ENCODE results near the gene TMEM72.

The TMEM72 gene

DNA sequence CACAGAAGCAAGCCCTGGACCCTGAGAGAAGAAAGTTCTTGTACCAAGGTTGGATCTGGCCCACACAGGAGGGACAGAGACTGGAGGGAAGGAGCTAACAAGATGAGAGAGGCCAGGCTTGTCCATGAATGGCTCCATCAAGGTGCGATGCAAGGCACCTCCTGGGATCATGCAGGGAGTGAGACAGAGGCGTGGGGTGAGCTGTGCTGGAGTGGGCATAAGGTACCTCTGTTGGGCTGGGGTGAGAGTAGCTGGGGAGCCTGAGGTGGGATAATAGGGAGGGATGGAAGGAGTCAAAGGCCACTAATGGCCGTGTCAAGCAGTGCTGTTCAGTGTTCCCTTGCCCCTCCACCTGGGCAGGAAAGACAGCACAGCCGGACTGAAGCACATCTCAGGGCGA lies 9.9 kb downstream of the TMEM72 start:
- DNase-seq (ENCODE audit: low read depth): no peak

DNA sequence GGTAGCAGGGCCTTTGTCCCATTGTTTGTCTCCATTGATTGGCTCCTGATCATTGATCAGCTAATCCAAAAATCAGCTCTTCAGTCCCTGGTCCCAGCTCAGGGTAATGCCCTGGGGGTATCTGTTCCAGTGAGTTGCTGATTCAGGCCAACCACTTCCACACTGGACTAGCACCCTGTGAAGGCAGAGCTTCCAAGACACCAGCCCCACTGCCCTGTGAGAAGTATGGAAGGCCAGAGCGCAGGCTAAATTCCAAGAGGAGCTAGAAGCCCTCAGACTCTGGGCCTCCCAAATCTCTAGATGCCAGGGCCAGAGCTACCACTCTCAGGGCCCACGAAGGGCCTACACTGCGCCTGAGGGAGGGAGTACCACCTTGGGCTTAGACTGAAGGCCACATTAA lies 10.4 kb downstream of the TMEM72 start:
- no peak for DNase-seq (ENCODE audit: low read depth)

DNA sequence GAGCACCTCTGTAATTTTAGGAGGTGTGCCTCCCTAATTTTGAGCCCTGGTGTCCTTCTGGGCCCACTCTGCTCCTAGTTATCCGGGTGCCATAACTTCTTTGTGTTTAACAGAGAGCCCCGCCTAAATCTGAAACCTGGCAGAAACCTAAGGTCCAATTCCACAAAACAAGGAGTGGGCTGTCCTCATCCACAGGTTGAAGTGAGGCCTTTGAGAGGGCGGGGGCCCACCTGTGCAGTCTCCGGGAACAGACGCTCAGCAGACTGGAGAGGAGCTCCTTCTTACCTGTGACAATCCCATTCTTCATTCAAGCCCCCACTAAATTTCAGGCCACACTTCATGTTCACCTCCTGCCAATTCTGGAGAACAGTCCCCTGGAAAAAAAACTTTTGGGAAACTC lies 10.9 kb downstream of the TMEM72 start:
- no peak for DNase-seq (ENCODE audit: low read depth)

DNA sequence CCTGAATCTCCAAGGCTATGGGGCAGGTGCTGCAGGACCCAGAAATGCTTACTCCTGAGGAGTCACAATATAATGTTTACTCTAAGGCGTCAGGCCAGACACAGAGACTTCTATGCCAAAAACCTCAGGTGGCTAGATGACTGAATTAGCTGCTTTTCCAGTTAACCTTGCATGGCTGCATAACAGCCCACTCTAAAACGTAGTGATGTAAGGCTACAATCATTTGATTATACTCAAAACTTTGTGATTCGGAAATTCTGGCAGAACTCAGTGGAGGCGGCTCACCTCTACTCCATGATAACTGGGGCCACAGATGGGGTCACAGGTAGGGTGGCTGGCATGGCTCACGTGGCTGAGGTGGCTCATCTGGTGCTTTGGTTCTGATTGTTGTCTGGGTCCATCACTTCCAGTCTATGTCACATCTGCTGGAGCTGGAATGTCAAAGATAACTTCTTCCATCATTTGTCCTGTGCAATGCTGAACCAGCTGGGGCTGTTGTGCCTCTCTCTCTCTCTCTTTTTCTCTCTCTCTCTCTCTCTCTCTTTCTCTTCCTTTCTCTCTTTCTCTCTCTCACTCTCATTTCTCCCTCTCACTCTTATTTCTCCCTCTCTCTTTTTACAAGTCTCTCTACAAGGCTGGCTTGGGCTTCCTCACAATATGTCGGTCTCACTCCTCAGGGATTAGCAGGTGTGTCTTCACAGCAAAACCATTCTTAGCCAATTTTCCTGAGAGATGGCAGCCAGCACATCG lies 11.8 kb downstream of the TMEM72 start:
- no peak for DNase-seq (ENCODE audit: low read depth)

DNA sequence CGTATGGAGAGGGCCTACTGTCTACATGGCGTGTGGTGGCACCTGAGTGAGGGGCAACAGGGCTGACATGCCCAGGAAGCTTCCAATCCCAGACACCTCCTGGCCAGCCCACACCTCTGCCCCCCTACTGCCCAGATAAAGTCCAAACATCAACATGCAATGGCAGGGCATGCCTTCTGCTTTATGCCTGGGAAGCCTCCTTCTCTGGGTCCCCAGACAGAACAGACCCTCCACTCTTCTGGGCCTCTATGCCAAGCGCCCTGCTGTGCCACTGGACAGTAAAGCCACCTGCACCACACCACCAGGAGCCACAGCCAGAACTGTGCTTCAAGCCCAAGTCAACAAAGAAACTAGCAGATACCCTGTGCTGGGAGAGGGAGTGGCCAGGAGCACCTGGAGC lies 12.5 kb downstream of the TMEM72 start:
- DNase-seq (ENCODE audit: low read depth): no peak

DNA sequence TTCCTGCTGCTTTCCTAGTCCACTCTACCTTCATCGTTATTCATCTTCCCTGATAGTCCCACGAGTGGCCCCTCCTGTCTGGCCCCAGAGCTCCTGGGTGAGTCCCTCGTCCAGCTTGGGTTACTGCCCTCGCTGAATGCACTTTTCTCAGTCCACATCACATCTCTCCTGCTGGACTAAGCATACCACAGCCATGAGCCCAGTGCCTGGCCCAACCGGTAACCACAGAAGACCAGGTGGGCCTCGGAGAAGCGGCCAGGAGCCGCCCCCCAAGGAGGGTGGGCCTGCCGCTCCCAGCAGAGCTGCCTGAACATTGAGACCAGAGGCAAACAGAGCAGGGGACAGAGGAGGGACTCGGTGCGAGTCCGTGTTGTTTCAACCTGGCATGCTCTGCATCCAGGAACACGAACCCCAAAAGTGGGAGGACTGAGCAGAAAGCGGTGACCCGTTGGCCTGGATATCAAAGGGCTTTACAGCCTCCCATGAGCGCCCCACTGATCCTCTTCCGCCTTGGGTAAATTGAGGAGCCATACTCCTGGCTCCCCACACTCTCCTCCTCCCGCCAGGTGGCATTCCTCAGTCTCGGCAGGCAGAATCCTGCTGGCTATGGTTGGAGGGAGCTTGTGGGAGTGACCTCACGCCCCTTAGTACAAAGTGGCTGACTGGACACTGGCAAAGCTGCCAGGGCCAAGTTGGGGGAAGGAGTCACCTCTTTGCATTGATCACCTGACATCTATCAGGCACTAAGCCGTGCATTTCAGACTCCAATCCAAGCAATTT lies 13.3 kb downstream of the TMEM72 start:
- DNase-seq (ENCODE audit: low read depth): no peak

DNA sequence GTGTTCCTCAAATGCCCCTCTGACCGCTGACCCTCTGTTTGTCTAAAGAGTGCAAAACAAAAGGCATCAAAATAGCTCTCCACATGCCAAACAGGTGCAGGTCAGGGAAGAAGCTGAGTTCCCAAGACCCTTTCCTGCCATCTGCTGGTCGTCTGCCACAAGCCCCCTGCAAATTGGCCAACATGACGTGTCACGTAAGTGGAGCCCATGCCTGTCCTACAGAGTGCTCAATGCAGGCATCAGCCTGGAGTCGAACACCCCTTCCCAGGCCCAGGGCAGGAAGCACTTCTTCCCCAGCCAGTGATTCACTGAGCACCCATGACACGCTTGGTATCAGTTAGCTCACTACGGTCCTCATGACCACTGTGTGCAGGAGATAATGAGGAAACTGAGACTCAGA lies 14.1 kb downstream of the TMEM72 start:
- DNase-seq (ENCODE audit: low read depth): no peak

DNA sequence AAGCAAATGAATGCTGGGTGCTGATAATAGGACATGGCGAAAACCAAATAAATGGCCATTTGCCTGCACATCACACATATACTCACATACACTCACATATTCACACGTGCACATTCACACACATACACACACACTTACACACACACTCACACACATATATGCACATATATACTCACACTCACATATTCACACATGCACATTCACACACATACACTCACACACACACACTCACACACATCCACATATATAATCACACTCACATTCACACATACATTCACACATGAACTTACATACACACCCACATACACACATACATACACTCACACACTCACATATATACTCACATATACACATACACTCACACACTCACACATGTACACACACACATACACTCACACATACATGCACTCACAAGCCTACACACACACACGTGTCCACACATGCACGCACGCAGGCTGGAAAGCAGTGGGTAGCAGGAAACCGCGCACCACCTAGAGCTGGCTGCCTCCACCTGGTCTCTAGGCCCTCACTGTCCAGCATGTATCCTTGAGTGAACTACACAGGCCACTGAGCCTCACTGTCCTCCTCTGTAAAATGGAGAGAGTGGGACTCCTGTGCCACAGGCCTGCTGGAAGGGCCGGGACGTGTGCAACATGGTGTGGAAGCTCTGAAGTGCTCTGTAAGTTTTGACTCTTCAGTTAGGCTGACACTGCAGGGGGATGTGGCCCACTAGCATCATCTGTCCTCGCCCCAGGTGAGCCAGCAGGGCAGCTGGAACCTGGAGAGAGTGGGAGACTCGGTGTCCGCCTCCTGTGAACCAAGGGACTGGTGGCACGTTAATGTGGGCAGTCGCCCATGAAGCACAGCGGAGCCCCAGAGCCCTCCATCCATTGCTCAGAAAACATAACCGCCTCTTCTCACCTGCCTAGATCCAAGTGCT lies 14.9 kb downstream of the TMEM72 start:
- DNase-seq (ENCODE audit: low read depth): no peak

DNA sequence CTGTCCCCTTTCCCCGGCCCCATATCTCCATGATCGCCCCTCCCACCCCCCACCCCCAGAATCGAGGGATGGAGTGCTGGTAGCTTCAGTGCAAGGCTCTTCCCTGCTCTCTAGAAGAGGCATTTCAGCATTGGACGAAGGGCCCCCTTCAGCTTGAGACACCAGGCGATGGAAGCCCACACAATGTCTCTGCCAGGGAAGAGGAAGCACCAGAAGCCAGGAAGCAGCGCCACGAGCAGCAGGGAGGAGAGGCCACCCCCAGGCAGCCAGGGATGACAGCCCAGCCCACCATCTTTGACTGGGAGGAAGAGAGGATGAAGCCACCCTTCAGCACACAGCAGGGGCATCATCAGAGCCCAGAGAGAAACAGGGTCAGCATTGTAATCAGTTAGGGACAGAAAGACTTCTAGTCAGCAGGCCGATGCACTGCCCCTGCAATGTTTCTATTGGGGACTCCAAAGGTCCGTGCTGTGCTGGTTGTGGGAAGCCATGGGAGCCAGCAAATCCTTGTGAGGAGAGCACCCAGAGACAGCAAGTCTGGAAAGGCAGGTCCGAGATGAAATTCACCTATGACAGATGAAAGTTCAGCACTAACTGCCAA lies 15.7 kb downstream of the TMEM72 start:
- no peak for DNase-seq (ENCODE audit: low read depth)

DNA sequence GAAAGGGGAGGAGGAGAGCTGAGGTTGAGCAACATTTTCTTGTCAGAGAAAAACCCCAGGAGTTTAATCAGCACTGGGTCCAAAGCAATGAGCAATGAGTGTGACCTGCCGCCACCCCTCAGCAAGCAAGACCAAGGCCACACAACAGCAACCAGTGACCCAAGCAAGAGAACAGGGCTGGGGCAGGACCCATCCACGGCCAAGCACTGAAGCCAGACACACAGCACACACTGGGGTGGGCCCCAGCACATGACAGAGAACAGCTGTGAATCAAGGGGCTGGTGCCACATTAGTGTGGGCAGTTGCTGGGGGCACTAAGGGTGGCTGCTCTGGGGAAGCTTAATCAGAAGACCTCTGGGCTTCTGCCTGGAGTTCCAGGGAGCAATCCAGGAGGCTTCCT lies 16.2 kb downstream of the TMEM72 start:
- DNase-seq (ENCODE audit: low read depth): no peak

DNA sequence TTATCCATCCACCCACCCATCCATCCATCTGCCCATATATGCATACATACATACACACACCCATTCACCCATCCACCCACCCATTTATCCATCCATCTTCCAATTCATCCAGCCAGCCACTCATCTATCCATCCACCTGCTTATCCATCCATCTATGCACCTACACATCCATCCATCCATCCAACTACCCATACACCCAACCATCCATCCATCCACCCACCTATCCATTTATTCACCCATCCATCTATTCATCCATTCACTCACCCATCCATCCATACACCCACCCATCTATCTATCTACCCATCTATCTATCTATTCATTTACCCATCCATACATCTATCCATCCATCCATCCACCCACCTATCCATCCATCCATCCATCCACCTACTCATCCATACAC lies 17.3 kb downstream of the TMEM72 start:
- no peak for DNase-seq (ENCODE audit: low read depth)

DNA sequence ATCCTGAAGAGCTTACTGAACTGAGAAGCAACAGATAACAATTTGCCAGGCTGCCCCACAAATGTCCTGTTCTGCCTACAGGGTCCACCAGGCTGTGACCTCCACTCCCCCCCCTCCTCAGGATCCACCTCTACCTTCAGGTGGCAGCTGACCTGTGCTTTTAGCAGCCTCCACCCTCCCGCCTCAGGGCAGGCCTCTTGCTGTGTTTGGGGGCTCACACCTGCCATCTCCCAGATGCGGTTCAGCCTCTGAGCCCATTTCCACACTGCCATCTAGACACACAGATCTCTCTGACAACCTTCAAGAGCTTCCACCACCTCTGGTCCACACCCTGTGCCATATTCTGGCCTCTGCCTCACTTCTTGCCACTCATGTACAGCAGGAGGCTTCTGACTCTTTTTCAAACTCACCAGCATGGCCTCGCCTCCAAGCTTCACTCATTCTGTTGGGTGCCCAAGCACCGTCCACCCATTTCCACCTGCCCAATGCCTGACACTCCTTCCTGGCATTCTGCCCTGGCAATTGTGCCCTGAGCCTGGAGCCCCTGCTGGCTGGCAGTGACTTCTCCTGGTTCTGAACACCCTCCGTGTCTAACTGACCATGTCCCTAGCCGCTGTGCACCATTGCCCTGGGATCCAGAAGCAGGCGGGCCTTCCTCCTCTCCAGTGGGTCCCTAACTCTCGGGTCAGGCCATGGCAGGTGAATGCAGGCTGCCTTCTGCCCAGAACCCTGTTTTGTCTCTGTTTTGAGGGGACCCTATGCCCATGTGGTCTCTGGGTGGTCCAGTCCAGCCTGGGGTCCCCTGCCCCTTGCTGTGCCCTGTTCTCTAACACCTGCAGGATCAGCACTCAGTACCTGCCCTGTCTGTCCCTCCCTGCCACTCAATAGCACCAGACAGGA lies 18.5 kb downstream of the TMEM72 start:
- no peak for DNase-seq (ENCODE audit: low read depth)

DNA sequence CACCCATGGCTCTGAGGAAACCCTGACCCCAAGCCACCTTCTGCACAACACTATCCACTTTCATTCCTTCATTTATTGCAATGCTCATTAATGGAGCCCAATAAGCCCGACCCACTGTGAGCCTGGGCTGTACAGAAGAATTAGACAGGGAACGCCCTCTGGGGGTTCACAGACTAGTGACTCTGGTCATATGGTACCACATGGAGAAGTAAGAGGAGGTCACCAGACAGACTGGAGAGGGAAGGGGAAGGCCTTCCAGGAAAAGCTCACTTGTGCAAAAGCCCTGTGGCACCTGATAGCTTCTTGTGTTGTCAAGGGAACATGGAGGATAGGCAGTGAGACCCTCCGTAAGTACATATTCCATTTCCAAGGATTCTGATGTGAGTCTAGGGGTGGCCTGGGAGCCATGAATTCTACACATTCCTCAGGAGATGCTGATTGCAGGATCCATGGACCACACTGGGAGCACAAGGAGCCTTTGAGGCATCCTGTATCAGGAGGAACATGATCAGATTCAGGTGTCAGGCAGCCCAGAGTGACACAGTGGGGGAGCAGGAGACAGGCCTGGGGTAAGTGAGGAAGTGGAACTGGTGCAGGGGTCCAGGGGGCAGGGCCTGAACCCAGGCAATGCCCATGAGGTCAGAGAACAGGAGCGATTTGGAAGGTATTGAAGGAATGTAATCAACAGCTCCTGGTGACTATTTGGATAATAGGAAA lies 19.9 kb downstream of the TMEM72 start:
- DNase-seq (ENCODE audit: low read depth): no peak

DNA sequence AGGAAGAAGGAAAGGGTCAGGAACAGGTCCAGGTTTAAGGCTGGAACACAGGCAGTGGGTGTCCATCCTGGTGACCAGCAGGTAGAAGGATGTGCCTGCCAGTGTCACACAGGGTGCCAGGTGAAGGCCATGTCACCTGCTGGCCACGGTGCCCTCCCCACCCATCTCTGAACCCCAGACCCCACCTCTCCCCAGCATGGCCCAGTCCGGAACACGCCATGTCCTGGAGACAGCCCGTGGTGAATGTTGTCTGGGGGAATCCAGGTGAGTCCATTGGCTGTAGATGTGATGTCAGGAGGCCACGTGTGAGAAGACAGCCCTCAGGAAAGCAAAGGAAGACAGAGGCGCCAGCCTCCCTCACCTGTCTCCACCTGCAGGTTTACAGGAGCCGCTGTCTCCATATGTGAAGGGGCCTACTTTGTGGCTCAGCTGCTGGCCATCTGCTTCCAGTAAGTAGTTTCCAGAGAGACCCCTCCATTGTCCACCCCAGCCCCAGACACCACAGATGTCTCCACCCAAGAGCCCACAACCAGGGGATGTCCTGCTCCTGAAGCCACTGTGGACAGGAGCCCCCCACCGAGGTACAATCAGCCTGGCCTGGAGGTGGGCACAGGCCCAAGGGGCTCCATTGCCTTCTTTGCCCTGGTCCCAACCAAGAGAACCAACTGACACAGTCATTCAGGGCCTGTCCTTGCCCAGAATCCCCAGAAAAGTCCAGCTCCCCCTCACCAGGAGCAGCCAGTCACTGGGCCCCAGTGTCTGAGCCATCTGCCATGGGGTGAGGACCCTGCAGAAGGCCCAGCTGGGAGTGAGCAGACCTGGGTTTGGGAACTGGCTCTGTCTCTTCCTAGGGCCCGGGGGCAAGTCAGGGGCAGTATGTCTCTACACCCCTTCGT lies 20.7 kb downstream of the TMEM72 start:
- DNase-seq (ENCODE audit: low read depth): no peak

DNA sequence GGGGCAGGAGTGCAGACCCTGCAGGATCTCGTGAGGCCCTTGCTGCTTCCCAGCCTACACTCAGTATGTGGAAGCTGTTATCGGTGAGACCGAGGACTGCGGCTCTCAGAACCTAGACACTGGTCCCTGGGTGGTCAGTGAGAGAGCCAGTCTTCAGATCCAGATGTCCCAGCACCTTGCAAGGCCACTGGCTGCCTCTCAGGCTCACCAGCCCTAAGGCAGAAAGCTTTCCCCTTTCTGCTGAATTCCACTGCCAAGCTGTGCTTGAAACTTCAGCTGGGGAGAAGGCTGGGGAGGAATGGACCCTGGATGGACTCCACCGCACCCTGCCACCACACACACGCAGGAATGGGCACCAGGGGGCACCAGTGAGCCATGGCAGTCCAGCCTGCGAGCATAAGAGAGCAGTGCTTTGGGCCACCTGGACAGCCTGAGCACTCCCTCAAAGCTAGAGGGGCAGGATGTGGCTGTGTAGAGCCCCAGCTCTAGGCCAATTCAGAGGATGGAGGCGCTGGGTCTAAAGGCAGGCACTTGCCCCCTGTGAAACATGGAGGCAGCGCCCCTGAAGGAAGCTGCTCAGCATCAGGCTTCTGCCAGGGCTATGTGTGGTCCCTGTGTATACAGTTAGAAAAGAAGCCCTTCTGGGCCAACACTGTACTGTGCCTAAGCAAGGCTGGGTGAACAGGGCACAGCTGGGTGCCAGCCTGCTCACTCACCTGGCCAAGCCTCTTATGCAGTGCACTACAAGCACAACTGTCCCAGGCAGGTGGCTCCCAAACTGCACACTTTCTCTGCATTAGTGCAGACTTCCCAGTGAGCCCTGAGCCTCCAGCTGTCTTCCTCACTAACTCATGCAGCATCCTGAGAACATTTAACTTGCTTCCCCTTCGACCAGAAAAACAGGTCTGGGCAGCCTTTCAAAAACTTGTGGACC lies 21.6 kb downstream of the TMEM72 start:
- peak; percentile 61 for DNase-seq (ENCODE audit: low read depth)

DNA sequence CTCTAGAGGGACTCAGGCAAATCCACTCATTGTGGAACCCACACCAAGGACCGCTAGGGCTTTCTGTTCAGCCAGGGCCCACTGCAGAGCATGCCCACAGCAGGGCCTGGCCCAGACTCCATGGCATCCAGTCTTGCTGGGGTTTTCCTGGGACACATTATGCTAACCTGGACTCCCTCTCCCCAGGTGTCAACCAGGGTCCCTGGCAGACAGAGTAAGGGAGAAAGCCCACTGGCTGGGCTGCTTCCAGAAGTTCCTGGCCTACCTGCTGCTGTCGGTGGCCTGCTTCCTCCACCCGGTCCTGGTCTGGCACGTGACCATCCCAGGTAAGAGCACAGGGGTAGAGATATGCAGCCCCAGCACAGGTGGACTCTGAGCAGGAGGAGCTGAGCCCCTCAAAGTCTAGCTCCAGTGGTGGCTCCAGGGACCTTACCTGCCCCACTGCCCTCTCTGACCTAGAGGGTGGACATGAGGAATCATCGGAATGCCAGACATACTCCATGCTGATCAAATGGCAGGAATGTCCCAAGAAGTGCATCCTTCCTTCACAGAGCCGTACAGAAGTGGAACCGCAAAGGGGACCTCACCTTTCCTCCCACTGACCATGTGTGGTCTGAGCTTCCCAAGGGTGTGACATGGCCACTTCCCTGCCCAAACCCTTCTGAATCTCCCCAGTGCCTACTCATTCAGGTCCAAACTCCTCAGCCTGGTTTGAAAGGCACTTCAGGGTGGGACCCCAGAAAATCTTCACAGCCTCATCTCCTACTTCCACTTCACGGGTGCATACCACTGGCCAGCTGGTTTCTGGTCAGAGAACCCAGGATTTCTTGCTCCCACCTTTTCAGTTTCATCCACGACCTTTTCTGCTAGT lies 22.5 kb downstream of the TMEM72 start:
- no peak for DNase-seq (ENCODE audit: low read depth)

All from activated T-helper 9 cell treated with anti-CD3 and anti-CD28 coated beads, Interleukin-2, amount 50 U/mL, for 16 hours (primary cell).